HEK293 (cell line): Measurements from ENCODE around the gene FRMD8.
A peak's percentile ranks its signal among the peaks of the same experiment; 100 is the strongest.

Experiments
- BCL11A ChIP-seq: fragments of 450-650 bp; formaldehyde crosslinking; IDR thresholded peaks from 2 replicates; pipeline ENCODE4 v1.5.1; 2016; ENCODE audit warnings: low read depth, missing biosample characterization, missing genetic modification characterization
- BCL11B ChIP-seq: fragments of 450-650 bp; formaldehyde crosslinking; IDR thresholded peaks from 2 replicates; pipeline ENCODE4 v1.5.1; 2016; ENCODE audit warnings: low read depth, missing biosample characterization, missing genetic modification characterization
- GLIS1 ChIP-seq: fragments of 450-650 bp; formaldehyde crosslinking; IDR thresholded peaks from 2 replicates; pipeline ENCODE4 v1.5.1; 2016; ENCODE audit warnings: missing biosample characterization, missing genetic modification characterization
- KLF17 ChIP-seq: fragments of 450-650 bp; formaldehyde crosslinking; IDR thresholded peaks from 2 replicates; pipeline ENCODE4 v1.5.1; 2016; ENCODE audit warnings: missing biosample characterization, missing genetic modification characterization
- PRDM1 ChIP-seq: fragments of 450-650 bp; formaldehyde crosslinking; IDR thresholded peaks from 2 replicates; pipeline ENCODE4; 2016; ENCODE audit warnings: missing biosample characterization, missing genetic modification characterization
- PRDM6 ChIP-seq: fragments of 450-650 bp; formaldehyde crosslinking; IDR thresholded peaks from 2 replicates; pipeline ENCODE4 v1.5.1; 2017; ENCODE audit warnings: missing biosample characterization, missing genetic modification characterization
- SETDB1 ChIP-seq: IDR thresholded peaks from one replicate; pipeline ENCODE4 v1.6.1; 2017; ENCODE audit warnings: mild to moderate bottlenecking, low read length, moderate library complexity, mixed read lengths; ENCODE audit not compliant: insufficient read length
- TSHZ1 ChIP-seq: fragments of 450-650 bp; formaldehyde crosslinking; IDR thresholded peaks from 2 replicates; pipeline ENCODE4 v1.5.1; 2016; ENCODE audit warnings: missing biosample characterization, missing genetic modification characterization, borderline replicate concordance
- ZBTB17 ChIP-seq: fragments of 450-650 bp; formaldehyde crosslinking; IDR thresholded peaks from 2 replicates; pipeline ENCODE4 v1.5.1; 2016; ENCODE audit warnings: missing biosample characterization, missing genetic modification characterization
- ZIC2 ChIP-seq: fragments of 450-650 bp; formaldehyde crosslinking; IDR thresholded peaks from 2 replicates; pipeline ENCODE4 v1.5.1; 2016; ENCODE audit warnings: missing biosample characterization, missing genetic modification characterization
- ZNF138 ChIP-seq: fragments of 450-650 bp; formaldehyde crosslinking; IDR thresholded peaks from 2 replicates; pipeline ENCODE4 v1.5.1; 2016; ENCODE audit warnings: missing biosample characterization, missing genetic modification characterization, borderline replicate concordance
- ZNF146 ChIP-seq: fragments of 450-650 bp; formaldehyde crosslinking; IDR thresholded peaks from 2 replicates; pipeline ENCODE4 v1.5.1; 2016; ENCODE audit warnings: missing biosample characterization, missing genetic modification characterization
- ZNF155 ChIP-seq: fragments of 450-650 bp; formaldehyde crosslinking; IDR thresholded peaks from 2 replicates; pipeline ENCODE4 v1.5.1; 2016; ENCODE audit warnings: missing biosample characterization, missing genetic modification characterization
- ZNF169 ChIP-seq: fragments of 450-650 bp; formaldehyde crosslinking; IDR thresholded peaks from 2 replicates; pipeline ENCODE4 v1.5.1; 2016; ENCODE audit warnings: missing biosample characterization, missing genetic modification characterization
- ZNF174 ChIP-seq: fragments of 450-650 bp; formaldehyde crosslinking; IDR thresholded peaks from 2 replicates; pipeline ENCODE4 v1.5.0; 2017; ENCODE audit warnings: missing biosample characterization, mild to moderate bottlenecking, missing genetic modification characterization
- ZNF214 ChIP-seq: fragments of 450-650 bp; formaldehyde crosslinking; IDR thresholded peaks from 2 replicates; pipeline ENCODE4 v1.5.1; 2017; ENCODE audit warnings: missing biosample characterization, mild to moderate bottlenecking, missing genetic modification characterization, borderline replicate concordance
- ZNF26 ChIP-seq: fragments of 450-650 bp; formaldehyde crosslinking; IDR thresholded peaks from 2 replicates; pipeline ENCODE4 v1.5.1; 2016; ENCODE audit warnings: missing biosample characterization, missing genetic modification characterization
- ZNF354C ChIP-seq: fragments of 450-650 bp; formaldehyde crosslinking; IDR thresholded peaks from 2 replicates; pipeline ENCODE4 v1.5.1; 2016; ENCODE audit warnings: missing biosample characterization, missing genetic modification characterization, low read depth, borderline replicate concordance
- ZNF362 ChIP-seq: fragments of 450-650 bp; formaldehyde crosslinking; IDR thresholded peaks from 2 replicates; pipeline ENCODE4 v1.5.1; 2016; ENCODE audit warnings: missing biosample characterization, missing genetic modification characterization
- ZNF404 ChIP-seq: fragments of 450-650 bp; formaldehyde crosslinking; IDR thresholded peaks from 2 replicates; pipeline ENCODE4 v1.5.1; 2017; ENCODE audit warnings: missing biosample characterization, missing genetic modification characterization
- ZNF449 ChIP-seq: fragments of 450-650 bp; formaldehyde crosslinking; IDR thresholded peaks from 2 replicates; pipeline ENCODE4 v1.5.1; 2017; ENCODE audit warnings: missing biosample characterization, mild to moderate bottlenecking, missing genetic modification characterization, moderate library complexity
- ZNF48 ChIP-seq: fragments of 450-650 bp; formaldehyde crosslinking; IDR thresholded peaks from 2 replicates; pipeline ENCODE4 v1.5.1; 2016; ENCODE audit warnings: missing biosample characterization, missing genetic modification characterization
- ZNF514 ChIP-seq: fragments of 450-650 bp; formaldehyde crosslinking; IDR thresholded peaks from 2 replicates; pipeline ENCODE4 v1.5.1; 2016; ENCODE audit warnings: missing biosample characterization, missing genetic modification characterization
- ZNF571 ChIP-seq: fragments of 450-650 bp; formaldehyde crosslinking; IDR thresholded peaks from 2 replicates; pipeline ENCODE4 v1.5.0; 2017; ENCODE audit warnings: missing biosample characterization, missing genetic modification characterization
- ZNF660 ChIP-seq: fragments of 450-650 bp; IDR thresholded peaks from 2 replicates; pipeline ENCODE4 v1.5.1; 2018; ENCODE audit warnings: missing biosample characterization, mild to moderate bottlenecking, missing genetic modification characterization
- ZNF747 ChIP-seq: fragments of 450-650 bp; formaldehyde crosslinking; IDR thresholded peaks from 2 replicates; pipeline ENCODE4 v1.5.1; 2016; ENCODE audit warnings: missing biosample characterization, missing genetic modification characterization
- ZNF837 ChIP-seq: fragments of 450-650 bp; formaldehyde crosslinking; IDR thresholded peaks from 2 replicates; pipeline ENCODE4 v1.5.1; 2016; ENCODE audit warnings: missing biosample characterization, missing genetic modification characterization
- ZSCAN30 ChIP-seq: fragments of 450-650 bp; IDR thresholded peaks from 2 replicates; pipeline ENCODE4 v1.5.1; 2018; ENCODE audit warnings: missing biosample characterization, mild to moderate bottlenecking, missing genetic modification characterization, moderate library complexity
- ZSCAN4 ChIP-seq: fragments of 450-650 bp; formaldehyde crosslinking; IDR thresholded peaks from 2 replicates; pipeline ENCODE4 v1.5.1; 2017; ENCODE audit warnings: missing biosample characterization, missing genetic modification characterization

FRMD8 gene

GRCh38 chr11:65429068-65429681, 42.7 kb downstream of the FRMD8 start (continued):
- TF ChIP-seq ZNF571 (tag by site-specific recombination) (no peak), ZNF174 (tag by site-specific recombination) (no peak), ZNF155 (tag by site-specific recombination) (no peak), ZNF837 (tag by site-specific recombination) (0 out of 2 replicates have a peak, but pooled peaks have one; percentile 74), ZNF146 (no peak), ZNF514 (tag by site-specific recombination) (no peak), ZSCAN4 (peak; percentile 91), ZSCAN30 (tag by site-specific recombination) (no peak), ZNF26 (tag by site-specific recombination) (no peak), ZNF404 (tag by site-specific recombination) (no peak), BCL11A (no peak; the same call in 1 of the 2 replicates), PRDM6 (tag by site-specific recombination) (peak; percentile 95), BCL11B (tag by site-specific recombination) (no peak), ZNF138 (tag by site-specific recombination) (no peak), PRDM1 (tag by site-specific recombination) (peak; percentile 75), TSHZ1 (tag by site-specific recombination) (no peak), GLIS1 (tag by site-specific recombination) (no peak), KLF17 (tag by site-specific recombination) (0 out of 2 replicates have a peak, but pooled peaks have one; percentile 18), ZIC2 (tag by site-specific recombination) (no peak), ZNF449 (tag by site-specific recombination) (no peak), ZNF354C (tag by site-specific recombination) (no peak), ZNF362 (tag by site-specific recombination) (no peak), SETDB1 (no peak), ZNF660 (no peak), ZNF747 (tag by site-specific recombination) (no peak), ZNF48 (no peak), ZNF214 (tag by site-specific recombination) (no peak), ZBTB17 (tag by site-specific recombination) (peak; percentile 50; the same call in 1 of the 2 replicates), ZNF169 (tag by site-specific recombination) (no peak)
